OCI-LY3 (cell line): ENCODE data around the gene RARRES1.

Experiments
- H2AFZ ChIP-seq: fragments of 200-600, 300-600 bp; shearing (Covaris generic); 2 replicates; pipeline ENCODE4 v1.6.0; 2014; ENCODE audit warnings: antibody characterized with exemption, low read depth, low read length
- H3K27ac ChIP-seq: fragments of 200-600, 300-600 bp; sonication (generic); 2 replicates; pipeline ENCODE4 v1.5.1; 2014; ENCODE audit warnings: mild to moderate bottlenecking, low read length, moderate library complexity, mixed read lengths
- H3K27me3 ChIP-seq: fragments of 200-600, 300-600 bp; sonication (generic); 2 replicates; pipeline ENCODE4 v1.6.1; 2014; ENCODE audit warnings: low read depth, low read length, mixed read lengths
- H3K36me3 ChIP-seq: fragments of 200-600, 300-600 bp; sonication (generic); replicated peaks from 2 replicates; pipeline ENCODE3; 2014; ENCODE audit warnings: low read depth, low read length, mixed read lengths
- H3K4me1 ChIP-seq: fragments of 300-600, 200-600 bp; sonication (generic); 2 replicates; pipeline ENCODE4 v1.6.1; 2014; ENCODE audit warnings: low read length, mixed read lengths
- H3K4me2 ChIP-seq: fragments of 200-600, 300-600 bp; sonication (generic); 2 replicates; pipeline ENCODE4 v1.6.1; 2014; ENCODE audit warnings: low read length, mixed read lengths
- H3K4me3 ChIP-seq: fragments of 300-600, 200-600 bp; sonication (generic); 2 replicates; pipeline ENCODE4 v1.5.1; 2014; ENCODE audit warnings: antibody characterized with exemption, mild to moderate bottlenecking, low read length, moderate library complexity
- H3K79me2 ChIP-seq: fragments of 300-600, 200-600 bp; shearing (Covaris generic); 2 replicates; pipeline ENCODE4 v1.6.1; 2014; ENCODE audit warnings: mild to moderate bottlenecking, low read length, mixed read lengths
- H3K9ac ChIP-seq: fragments of 300-600, 200-600 bp; shearing (Covaris generic); 2 replicates; pipeline ENCODE4 v1.6.0; 2014; ENCODE audit warnings: mild to moderate bottlenecking, low read length, moderate library complexity
- H3K9me3 ChIP-seq: fragments of 200-600, 300-600 bp; shearing (Covaris generic); 2 replicates; pipeline ENCODE4 v1.6.1; 2014; ENCODE audit warnings: low read length, mixed read lengths; ENCODE audit not compliant: insufficient read depth
- H4K20me1 ChIP-seq: fragments of 200-600, 300-600 bp; sonication (generic); 2 replicates; pipeline ENCODE4 v1.6.1; 2016; ENCODE audit warnings: low read length, mixed read lengths; ENCODE audit not compliant: insufficient read depth
- CTCF ChIP-seq: fragments of 200-600, 300-600 bp; sonication (generic); IDR thresholded peaks from 2 replicates; pipeline ENCODE4 v1.5.1; 2014; ENCODE audit warnings: antibody characterized with exemption, low read length, low read depth
- EZH2phosphoT487 ChIP-seq: fragments of 200-600 bp; shearing (Covaris generic); IDR thresholded peaks from 2 replicates; pipeline ENCODE4 v1.6.1; 2018; ENCODE audit warnings: antibody characterized with exemption, mixed run types, low read depth

RARRES1 gene

GRCh38 chr3:158770741-158771350 is 38.6 kb upstream of the RARRES1 start:
- Histone ChIP-seq H3K9me3 (no peaks in the 10 kb centered on the region), H3K27ac (no peak overlapping the region), H3K36me3 (no peaks in the 10 kb centered on the region), H3K9ac (no peak overlapping the region), H4K20me1 (no peaks in the 10 kb centered on the region), H3K4me2 (no peak overlapping the region), H3K4me1 (no peaks in the 10 kb centered on the region), H3K79me2 (no peaks in the 10 kb centered on the region), H3K27me3 (no peaks in the 10 kb centered on the region), H2AFZ (no peak overlapping the region), H3K4me3 (no peak overlapping the region)
- no peak for TF ChIP-seq EZH2phosphoT487

DNA sequence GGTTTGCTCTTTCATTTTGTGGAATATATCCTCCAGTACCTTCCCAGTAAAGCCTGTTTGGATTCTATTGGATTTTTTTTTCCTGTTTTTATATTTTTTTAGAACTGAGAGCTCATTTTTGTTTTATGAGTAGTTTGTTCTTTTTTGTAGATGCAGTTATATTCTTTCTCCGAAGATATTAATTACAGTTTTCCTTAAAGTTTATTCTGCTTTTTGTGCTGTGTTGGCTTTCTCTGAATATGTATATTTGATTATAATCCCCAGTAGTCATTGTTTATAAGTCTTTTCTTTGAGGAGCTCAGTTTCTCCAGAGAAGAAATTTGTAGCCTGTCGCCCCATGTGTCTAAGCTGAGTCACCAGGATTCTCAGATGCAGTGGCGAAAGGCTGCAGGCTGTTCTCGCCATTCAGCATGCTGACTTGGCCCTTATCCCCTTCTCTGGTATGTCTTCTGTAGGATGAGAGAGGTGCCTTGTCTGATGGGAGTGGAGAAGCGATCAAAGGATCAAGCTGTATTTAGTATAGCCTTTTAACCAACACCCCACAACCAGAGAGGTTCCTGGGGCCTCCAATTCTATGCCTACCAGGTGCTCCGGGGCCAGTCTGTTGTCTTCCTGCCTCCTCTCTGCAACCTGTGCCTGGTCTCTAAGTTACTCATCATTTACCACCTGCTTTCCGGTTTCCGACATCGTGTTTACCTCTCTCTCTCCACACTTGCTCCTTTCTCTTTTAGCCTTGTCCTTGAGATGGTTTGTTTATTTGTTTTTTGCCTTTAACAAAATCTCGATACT is 37.9 kb upstream of the RARRES1 start:
- no peak overlapping the region for H3K4me3 ChIP-seq
- H3K79me2 ChIP-seq, result no peaks in the 10 kb centered on the region
- no peaks in the 10 kb centered on the region for H3K9me3 ChIP-seq
- H3K9ac ChIP-seq, result no peak overlapping the region
- no peak for TF ChIP-seq CTCF
- TF ChIP-seq EZH2phosphoT487, result no peak
- no peaks in the 10 kb centered on the region for H3K4me1 ChIP-seq
- H3K4me2 ChIP-seq, result no peak overlapping the region
- H3K27me3 ChIP-seq, result no peaks in the 10 kb centered on the region
- H3K27ac ChIP-seq, result no peak overlapping the region
- no peak overlapping the region for H2AFZ ChIP-seq
- no peaks in the 10 kb centered on the region for H3K36me3 ChIP-seq
- H4K20me1 ChIP-seq, result no peaks in the 10 kb centered on the region

DNA sequence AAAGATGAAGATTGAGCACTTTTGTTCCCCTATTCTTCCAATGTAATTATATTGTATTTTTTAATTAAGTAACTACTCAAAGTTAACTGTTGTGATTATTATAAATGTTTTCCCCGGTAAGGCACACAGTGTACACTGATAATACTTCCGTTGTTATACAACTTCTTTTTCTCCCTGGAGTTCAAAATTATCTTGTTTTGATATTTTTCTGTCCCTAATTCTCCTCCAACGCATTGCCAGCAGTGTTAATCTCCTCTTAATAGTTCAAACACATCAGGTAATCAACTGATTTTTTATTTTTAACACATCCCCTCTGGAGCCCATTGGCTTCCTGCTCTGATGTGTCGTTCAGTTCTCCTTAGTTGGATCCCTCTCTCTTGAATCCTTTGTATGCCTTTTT is 37.3 kb upstream of the RARRES1 start:
- Histone ChIP-seq H3K36me3 (no peaks in the 10 kb centered on the region), H3K4me3 (no peak overlapping the region), H3K4me1 (no peaks in the 10 kb centered on the region), H3K79me2 (no peaks in the 10 kb centered on the region), H4K20me1 (no peaks in the 10 kb centered on the region), H3K4me2 (no peak overlapping the region), H3K9ac (no peak overlapping the region), H3K27me3 (no peaks in the 10 kb centered on the region), H3K9me3 (no peaks in the 10 kb centered on the region), H3K27ac (no peak overlapping the region), H2AFZ (no peak overlapping the region)
- TF ChIP-seq EZH2phosphoT487 (no peak), CTCF (no peak)

- Histone ChIP-seq H3K9ac (no peak overlapping the region), H3K9me3 (no peaks in the 10 kb centered on the region), H3K36me3 (no peaks in the 10 kb centered on the region), H3K4me2 (no peak overlapping the region), H4K20me1 (no peaks in the 10 kb centered on the region), H3K4me1 (no peaks in the 10 kb centered on the region), H3K27me3 (no peaks in the 10 kb centered on the region), H3K79me2 (no peaks in the 10 kb centered on the region), H3K4me3 (no peak overlapping the region), H2AFZ (no peak overlapping the region), H3K27ac (no peak overlapping the region)
- no peak for TF ChIP-seq CTCF
- TF ChIP-seq EZH2phosphoT487, result no peak
Observed at GRCh38 chr3:158768881-158769543, 36.8 kb upstream of the RARRES1 start.
